IMR-90 (cell line): Measurements from ENCODE around the gene MICALL2.

Source experiments
- BHLHE40 ChIP-seq: fragments of 150-350 bp; IDR thresholded peaks from 2 replicates; pipeline ENCODE4 v1.6.1; 2016; ENCODE audit warnings: mild to moderate bottlenecking, low read depth, low read length
- CEBPB ChIP-seq: IDR thresholded peaks from 2 replicates; pipeline ENCODE4 v1.6.1; 2012; ENCODE audit warnings: low read depth, low read length, improper control_type of control experiment
- CHD1 ChIP-seq: IDR thresholded peaks from 2 replicates; pipeline ENCODE4 v1.6.1; 2012; ENCODE audit warnings: low read depth, low read length, improper control_type of control experiment
- FOS ChIP-seq: fragments of 150-350 bp; IDR thresholded peaks from 2 replicates; pipeline ENCODE4 v1.6.1; 2016; ENCODE audit warnings: low read depth, low read length
- MXI1 ChIP-seq: IDR thresholded peaks from 2 replicates; pipeline ENCODE4 v1.6.1; 2012; ENCODE audit warnings: low read depth, mild to moderate bottlenecking, low read length, moderate library complexity, borderline replicate concordance
- POLR2A ChIP-seq: IDR thresholded peaks from 2 replicates; pipeline ENCODE4 v1.6.1; 2012; ENCODE audit warnings: mild to moderate bottlenecking, low read depth, low read length
- RAD21 ChIP-seq: IDR thresholded peaks from 2 replicates; pipeline ENCODE4 v1.6.1; 2012; ENCODE audit warnings: low read length, improper control_type of control experiment
- RFX5 ChIP-seq: IDR thresholded peaks from 2 replicates; pipeline ENCODE4 v1.8.0; 2012; ENCODE audit warnings: low read depth, mild to moderate bottlenecking, low read length, moderate library complexity
- SMC3 ChIP-seq: fragments of 150-350 bp; IDR thresholded peaks from 2 replicates; pipeline ENCODE4 v1.6.1; 2016; ENCODE audit warnings: low read depth, mild to moderate bottlenecking, antibody characterized with exemption, low read length, moderate library complexity
- TF ChIP-seq, protein P1 (sequence below): conservative IDR thresholded peaks from 2 replicates; pipeline ENCODE4 v1.5.1; 2012; ENCODE audit warnings: mild to moderate bottlenecking, low read depth, low read length, improper control_type of control experiment

DNA sequence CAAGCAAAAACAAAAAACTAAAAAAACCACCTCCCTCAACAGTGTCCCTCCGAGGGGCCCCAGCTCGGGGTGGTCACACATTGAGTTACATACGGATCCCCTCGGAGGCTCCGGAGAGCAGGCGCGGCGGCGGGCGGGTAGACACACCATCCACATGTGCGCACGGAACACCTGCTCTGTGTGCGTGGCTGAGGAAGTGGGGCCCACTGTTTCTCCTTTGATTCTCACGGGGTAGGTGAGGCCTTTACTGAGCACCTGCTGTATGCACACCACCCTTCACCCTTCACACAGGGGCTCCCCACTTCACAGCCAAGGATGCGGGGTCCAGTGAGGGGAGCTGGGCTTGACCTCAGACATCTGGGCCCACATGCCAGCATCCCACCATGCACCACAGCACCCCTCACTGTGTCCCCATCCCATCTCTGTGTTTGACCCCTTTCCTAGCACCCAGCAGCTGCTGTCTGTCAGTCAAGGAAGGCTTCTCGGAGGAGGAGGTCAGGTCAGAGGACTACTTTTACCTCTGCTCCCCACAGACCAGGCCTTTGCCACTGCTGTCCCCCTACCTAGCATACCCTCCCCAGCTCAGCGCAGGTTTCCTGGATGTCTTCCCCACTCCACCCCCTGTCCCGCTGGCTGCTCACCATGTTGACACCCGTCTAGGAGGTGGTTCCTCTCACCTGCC is 71.1 kb downstream of the MICALL2 start:
- TF ChIP-seq, protein P1, sequence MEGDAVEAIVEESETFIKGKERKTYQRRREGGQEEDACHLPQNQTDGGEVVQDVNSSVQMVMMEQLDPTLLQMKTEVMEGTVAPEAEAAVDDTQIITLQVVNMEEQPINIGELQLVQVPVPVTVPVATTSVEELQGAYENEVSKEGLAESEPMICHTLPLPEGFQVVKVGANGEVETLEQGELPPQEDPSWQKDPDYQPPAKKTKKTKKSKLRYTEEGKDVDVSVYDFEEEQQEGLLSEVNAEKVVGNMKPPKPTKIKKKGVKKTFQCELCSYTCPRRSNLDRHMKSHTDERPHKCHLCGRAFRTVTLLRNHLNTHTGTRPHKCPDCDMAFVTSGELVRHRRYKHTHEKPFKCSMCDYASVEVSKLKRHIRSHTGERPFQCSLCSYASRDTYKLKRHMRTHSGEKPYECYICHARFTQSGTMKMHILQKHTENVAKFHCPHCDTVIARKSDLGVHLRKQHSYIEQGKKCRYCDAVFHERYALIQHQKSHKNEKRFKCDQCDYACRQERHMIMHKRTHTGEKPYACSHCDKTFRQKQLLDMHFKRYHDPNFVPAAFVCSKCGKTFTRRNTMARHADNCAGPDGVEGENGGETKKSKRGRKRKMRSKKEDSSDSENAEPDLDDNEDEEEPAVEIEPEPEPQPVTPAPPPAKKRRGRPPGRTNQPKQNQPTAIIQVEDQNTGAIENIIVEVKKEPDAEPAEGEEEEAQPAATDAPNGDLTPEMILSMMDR, result no peak
- no peak for TF ChIP-seq BHLHE40
- TF ChIP-seq POLR2A, result no peak
- no peak for TF ChIP-seq RAD21
- TF ChIP-seq SMC3, result no peak
- TF ChIP-seq CHD1, result no peak
- no peak for TF ChIP-seq MXI1
- no peak for TF ChIP-seq RFX5
- TF ChIP-seq FOS, result no peak
- no peak for TF ChIP-seq CEBPB
